Lower leg skin (tissue), 3 donors: ENCODE results near the gene SPDYE2B.
"Not testable (repeated sequence)": the region's sequence is repeated elsewhere in the genome, so short reads cannot be mapped to it uniquely, and the experiment has no call there.

Source experiments
- POLR2A ChIP-seq, 2 donors: fragments of 450-650 bp; IDR thresholded peaks; one replicate each; pipeline ENCODE4 v1.6.1; 2016 to 2017; ENCODE audit warnings: antibody characterized with exemption in 2 of 2, mild to moderate bottlenecking in 1 of 2, moderate library complexity in 1 of 2
- TF ChIP-seq, protein P1 (sequence below), 3 donors: fragments of 450-650 bp; IDR thresholded peaks; one replicate each; pipeline ENCODE4 v1.5.1; 2016; ENCODE audit warnings: antibody characterized with exemption in 3 of 3, mild to moderate bottlenecking in 3 of 3, moderate library complexity in 2 of 3

DNA sequence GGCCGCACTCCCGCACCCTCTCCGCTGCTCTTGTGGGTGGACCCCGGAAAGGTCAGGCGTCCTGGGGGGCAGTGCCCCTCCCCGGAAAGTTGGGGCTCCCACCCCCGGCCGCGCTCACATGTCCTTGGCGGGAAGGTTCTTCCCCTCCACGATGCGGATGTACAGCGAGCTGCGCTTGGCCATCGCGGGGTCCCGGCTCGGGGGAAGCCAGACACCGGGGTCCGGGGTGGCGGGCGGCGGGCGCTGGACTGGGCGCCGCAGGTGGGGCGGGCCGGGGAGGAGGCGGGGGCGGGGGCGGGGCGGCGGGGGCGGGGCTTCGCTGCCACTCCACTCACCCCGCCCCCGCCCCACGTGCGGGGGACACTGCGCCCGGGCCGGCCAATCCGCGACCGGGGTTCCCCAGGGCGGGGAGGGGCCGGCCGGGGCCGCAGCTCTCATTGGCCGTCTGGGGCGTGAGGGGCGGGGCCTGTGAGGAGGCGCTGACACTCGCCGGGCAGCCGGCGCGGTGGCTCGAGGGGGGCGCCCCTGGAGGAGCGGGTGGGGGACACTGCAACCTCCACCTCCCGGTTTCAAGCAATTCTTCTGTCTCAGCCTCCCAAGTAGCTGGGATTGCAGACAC lies 33.5 kb upstream of the SPDYE2B start, which contains the start of gene RASA4:
- TF ChIP-seq, protein P1, sequence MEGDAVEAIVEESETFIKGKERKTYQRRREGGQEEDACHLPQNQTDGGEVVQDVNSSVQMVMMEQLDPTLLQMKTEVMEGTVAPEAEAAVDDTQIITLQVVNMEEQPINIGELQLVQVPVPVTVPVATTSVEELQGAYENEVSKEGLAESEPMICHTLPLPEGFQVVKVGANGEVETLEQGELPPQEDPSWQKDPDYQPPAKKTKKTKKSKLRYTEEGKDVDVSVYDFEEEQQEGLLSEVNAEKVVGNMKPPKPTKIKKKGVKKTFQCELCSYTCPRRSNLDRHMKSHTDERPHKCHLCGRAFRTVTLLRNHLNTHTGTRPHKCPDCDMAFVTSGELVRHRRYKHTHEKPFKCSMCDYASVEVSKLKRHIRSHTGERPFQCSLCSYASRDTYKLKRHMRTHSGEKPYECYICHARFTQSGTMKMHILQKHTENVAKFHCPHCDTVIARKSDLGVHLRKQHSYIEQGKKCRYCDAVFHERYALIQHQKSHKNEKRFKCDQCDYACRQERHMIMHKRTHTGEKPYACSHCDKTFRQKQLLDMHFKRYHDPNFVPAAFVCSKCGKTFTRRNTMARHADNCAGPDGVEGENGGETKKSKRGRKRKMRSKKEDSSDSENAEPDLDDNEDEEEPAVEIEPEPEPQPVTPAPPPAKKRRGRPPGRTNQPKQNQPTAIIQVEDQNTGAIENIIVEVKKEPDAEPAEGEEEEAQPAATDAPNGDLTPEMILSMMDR (IDR thresholded peaks at IDR 0.05) = not testable (repeated sequence)
- not testable (repeated sequence) for TF ChIP-seq POLR2A (IDR thresholded peaks at IDR 0.05)
